Measurements from ENCODE around the gene TRIM40. TPM values are rescaled to one million over a fixed set of nuclear protein-coding genes. Genes with fewer than 3 reads are reported as not detected.
A peak's percentile ranks its signal among the peaks of the same experiment; 100 is the strongest.
"Not testable (repeated sequence)": the region's sequence is repeated elsewhere in the genome, so short reads cannot be mapped to it uniquely, and the experiment has no call there.

TRIM40 gene
- polyA plus RNA-seq, 1 donor, result not detected

- DNase-seq, result no peak
Measured at GRCh38 chr6:30113003-30113759, 22.8 kb upstream of the TRIM40 start, which contains the start of gene TRIM31. Gene TRIM31, minus strand, starts transcription at chr6:30113090. Its CDS starts 285 bp downstream, at chr6:30112805.

GRCh38 chr6:30113841-30114240 lies 22.1 kb upstream of the TRIM40 start:
- DNase-seq, result no peak

- no peak for DNase-seq
Measured at GRCh38 chr6:30116724-30117123, 19.2 kb upstream of the TRIM40 start.

GRCh38 chr6:30118691-30119090 lies 17.2 kb upstream of the TRIM40 start:
- not testable (repeated sequence) for DNase-seq

- DNase-seq, result no peak
Measured at GRCh38 chr6:30121446-30122366, 14.2 kb upstream of the TRIM40 start.

GRCh38 chr6:30122515-30122914 lies 13.4 kb upstream of the TRIM40 start:
- DNase-seq, result no peak

- DNase-seq, result peak; percentile 19
Measured at GRCh38 chr6:30127238-30128093, 8.5 kb upstream of the TRIM40 start.

- no peak for DNase-seq
Measured at GRCh38 chr6:30129265-30130178, 6.4 kb upstream of the TRIM40 start.

- DNase-seq, result no peak
Measured at GRCh38 chr6:30130179-30130679, 5.7 kb upstream of the TRIM40 start.

- peak; percentile 80 for DNase-seq
Measured at GRCh38 chr6:30130887-30131862, 4.8 kb upstream of the TRIM40 start.

GRCh38 chr6:30131947-30132497 lies 3.9 kb upstream of the TRIM40 start:
- DNase-seq, result no peak

- no peak for DNase-seq
Measured at GRCh38 chr6:30135147-30135546, 793 bp upstream of the TRIM40 start.

- DNase-seq, result no peak
Measured at GRCh38 chr6:30136570-30137286, 788 bp downstream of the TRIM40 start.

GRCh38 chr6:30140240-30140639 lies 4.3 kb downstream of the TRIM40 start:
- not testable (repeated sequence) for DNase-seq

GRCh38 chr6:30142665-30143064 lies 6.7 kb downstream of the TRIM40 start:
- DNase-seq, result no peak

- DNase-seq, result no peak
Measured at GRCh38 chr6:30143780-30144179, 7.8 kb downstream of the TRIM40 start.

GRCh38 chr6:30144811-30145210 lies 8.9 kb downstream of the TRIM40 start:
- DNase-seq, result no peak

- DNase-seq, result no peak
Measured at GRCh38 chr6:30145818-30146217, 9.9 kb downstream of the TRIM40 start.

All from left kidney (tissue), 2 donors.